ENCODE data around the gene CD22.
"Not testable (repeated sequence)": the region's sequence is repeated elsewhere in the genome, so short reads cannot be mapped to it uniquely, and the experiment has no call there.

Gene CD22

DNA sequence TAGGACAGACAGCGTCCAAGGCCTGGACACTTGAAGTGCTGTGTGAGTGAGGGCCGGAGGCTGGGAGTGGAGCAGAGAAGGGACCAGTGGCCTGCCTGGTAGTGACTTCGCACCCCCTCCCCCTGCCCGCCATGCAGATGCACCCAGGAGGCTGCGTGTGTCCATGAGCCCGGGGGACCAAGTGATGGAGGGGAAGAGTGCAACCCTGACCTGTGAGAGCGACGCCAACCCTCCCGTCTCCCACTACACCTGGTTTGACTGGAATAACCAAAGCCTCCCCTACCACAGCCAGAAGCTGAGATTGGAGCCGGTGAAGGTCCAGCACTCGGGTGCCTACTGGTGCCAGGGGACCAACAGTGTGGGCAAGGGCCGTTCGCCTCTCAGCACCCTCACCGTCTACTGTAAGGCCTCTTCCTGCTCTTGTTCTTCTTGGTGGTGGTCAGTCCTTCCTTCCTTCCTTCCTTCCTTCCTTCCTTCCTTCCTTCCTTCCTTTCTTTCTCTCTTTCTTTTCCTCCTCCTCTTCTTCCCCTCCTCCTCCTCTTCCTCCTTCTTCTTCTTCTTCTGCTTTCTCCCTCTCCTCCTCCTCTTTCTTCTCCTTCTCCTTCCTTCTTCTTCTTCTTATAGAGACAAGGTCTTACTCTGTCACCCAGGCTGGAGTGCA, 12.7 kb downstream of the CD22 start:
- DNase-seq (ENCODE audit: low spot score), result no peak

DNA sequence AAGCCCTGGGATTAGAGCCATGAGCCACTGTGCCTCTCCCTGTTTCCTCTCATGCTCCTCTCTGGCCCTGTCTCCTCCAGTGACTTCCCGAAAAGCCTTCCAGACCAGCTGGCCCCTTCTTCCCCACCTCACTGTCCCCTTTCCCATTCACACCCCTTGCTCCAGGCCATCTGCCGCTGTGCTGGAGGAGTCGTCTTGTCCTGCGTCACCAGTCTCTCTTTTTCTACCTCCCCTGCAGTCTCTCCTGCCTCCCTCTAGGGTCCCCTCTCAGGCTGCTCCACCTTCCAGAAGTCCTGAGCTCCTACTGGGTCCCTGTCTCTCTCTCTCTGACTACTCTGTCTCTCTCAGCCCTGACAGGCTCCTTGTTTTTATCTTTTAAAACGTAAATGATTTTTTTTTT, 13.4 kb downstream of the CD22 start:
- no peak for DNase-seq (ENCODE audit: low spot score)

DNA sequence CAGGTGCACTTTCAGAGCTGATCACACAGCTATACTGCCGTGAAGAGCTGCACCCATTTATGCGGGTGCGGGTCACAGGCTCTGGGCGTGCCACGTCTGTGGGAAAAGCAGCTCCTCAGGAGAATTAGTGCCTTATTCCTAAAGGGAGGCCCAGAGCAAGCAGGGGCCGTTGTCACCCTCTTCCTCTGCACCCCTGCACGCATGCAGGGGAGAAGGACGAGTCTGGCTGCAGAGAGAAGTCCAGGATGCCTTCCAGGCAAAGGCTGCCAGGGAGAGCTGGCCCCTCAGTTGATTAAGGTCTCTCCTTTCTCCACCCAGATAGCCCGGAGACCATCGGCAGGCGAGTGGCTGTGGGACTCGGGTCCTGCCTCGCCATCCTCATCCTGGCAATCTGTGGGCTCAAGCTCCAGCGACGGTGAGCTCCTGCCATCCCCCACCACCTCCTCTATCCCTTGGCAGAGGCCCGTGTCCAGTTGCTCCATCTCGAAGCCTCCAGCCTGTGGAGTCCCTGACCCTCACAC, 15.6 kb downstream of the CD22 start:
- DNase-seq (ENCODE audit: low spot score), result no peak

DNA sequence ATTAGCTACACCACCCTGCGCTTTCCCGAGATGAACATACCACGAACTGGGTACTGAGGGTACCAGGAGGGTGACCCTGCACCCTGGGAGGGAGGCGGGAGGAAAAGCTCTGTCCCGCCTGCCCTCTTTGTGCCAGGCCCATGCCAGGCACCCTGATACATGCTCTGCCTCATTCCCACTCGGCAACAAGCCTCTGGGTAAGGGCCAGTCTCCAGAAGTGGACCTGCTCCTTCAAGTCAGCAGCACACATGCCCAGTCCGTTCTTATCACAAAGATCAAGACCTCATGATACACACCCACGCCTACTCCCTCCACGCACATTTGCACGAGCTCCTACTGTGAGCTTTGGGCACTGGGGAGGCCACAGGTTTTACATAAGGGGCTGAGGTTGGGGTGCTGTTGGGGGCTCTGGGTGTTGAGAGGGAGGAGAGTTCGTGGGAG, 16.7 kb downstream of the CD22 start:
- DNase-seq (ENCODE audit: low spot score), result no peak

DNA sequence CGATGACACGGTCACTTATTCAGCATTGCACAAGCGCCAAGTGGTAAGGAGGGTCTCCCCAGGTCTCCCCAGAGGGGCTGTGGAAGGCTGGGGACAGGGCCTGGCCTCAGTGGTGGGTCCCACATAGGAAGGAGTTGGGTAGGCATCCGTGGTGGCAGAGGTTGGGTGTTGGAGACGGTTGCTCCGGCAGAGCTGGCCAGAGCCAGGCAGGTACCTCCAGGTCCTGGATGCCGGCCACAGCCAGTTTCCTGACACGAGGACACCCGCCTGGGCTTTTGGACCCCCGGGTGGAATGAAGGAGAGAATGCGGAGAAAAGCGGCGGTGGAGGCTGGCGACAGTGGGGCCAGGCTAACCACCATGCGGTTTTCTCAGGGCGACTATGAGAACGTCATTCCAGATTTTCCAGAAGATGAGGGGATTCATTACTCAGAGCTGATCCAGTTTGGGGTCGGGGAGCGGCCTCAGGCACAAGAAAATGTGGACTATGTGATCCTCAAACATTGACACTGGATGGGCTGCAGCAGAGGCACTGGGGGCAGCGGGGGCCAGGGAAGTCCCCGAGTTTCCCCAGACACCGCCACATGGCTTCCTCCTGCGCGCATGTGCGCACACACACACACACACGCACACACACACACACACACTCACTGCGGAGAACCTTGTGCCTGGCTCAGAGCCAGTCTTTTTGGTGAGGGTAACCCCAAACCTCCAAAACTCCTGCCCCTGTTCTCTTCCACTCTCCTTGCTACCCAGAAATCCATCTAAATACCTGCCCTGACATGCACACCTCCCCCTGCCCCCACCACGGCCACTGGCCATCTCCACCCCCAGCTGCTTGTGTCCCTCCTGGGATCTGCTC, 17.4 kb downstream of the CD22 start:
- no peak for DNase-seq (ENCODE audit: low spot score)

DNA sequence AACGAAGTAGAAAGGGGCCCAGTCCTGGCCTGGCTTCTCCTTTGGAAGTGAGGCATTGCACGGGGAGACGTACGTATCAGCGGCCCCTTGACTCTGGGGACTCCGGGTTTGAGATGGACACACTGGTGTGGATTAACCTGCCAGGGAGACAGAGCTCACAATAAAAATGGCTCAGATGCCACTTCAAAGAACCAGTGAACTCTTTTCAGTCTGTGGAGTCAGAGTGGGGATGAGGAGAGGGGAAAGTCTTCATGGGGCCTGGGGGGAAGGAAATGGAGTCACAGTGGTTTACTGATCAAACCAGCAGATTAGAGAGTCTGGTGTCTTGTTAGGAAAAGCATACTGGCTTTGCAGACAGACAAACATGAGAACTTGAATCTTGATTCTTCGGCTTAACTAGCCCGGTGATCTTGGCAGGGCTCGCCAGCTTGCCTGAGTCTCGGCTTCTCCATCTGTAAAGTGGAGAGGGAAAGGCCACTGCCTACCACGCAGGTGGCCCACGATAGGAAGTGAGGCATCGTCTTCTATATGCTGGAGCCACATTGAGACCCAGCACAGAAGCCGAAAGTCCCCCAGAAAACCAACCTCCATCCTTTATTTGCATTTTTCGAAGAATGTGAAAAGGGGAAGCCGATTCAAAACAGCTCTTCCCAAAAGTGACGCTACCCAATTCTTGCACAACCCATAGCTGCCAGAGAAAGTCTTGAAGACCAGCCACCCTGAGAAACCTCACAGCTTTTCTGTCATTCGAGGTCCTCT, 18.4 kb downstream of the CD22 start, which contains the start of gene FFAR1:
FFAR1 (plus strand) TSS at position 732 of the 759 bp plus-strand sequence. CDS start 3,650 bp downstream, outside the sequence.
- DNase-seq (ENCODE audit: low spot score), result no peak

DNA sequence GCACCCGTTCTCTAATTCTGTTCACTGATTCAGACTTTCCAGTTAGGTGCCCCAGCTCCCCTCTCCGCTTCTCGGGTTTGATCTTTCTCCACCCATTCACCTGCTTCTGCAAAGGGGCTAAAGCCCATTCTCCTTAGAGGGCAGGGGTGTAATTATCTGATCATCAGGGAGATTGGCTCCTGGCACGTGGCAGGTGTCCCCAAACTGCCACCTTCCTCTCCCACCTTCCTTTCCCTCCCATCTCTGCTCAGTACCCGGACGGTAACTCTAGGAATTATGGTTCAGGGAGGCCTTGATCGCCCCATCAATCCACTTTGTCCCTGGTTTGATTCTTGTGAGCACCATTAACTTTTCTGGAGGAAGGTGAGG, 18.9 kb downstream of the CD22 start:
- DNase-seq (ENCODE audit: low spot score), result no peak

DNA sequence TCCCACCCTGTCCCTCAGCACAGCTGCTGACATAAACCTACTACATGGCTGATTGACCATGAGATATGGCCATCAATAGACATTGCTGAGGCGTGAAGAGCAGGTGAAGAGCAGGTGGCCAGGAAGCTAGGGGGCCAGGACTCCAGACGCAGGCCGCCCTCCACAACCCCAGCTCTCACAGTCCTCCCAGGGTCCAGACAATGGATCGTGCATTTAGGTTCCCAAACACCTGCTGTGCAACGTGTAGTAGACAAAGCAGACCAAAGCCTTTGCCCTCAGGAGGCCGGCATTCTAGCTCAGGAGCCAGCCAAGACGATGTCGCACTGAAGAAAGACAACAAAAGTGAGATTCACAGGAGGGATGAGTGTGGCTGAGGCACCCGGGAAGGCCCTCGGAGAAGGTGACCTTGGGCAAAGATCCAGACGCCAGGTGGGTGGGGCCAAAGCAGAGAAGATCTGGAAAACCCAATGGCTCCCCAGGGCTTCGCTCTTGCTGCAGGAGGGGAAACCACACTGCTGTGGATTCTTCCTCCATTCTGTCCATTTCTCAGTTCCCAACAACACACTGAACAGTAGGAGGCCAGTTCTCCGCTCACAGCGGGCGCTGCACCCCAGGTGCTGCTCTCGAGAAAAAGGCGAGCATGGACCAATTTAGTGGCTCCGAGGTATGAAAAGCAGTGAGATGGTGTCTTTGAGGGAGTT, 20.1 kb downstream of the CD22 start:
- no peak for DNase-seq (ENCODE audit: low spot score)

DNA sequence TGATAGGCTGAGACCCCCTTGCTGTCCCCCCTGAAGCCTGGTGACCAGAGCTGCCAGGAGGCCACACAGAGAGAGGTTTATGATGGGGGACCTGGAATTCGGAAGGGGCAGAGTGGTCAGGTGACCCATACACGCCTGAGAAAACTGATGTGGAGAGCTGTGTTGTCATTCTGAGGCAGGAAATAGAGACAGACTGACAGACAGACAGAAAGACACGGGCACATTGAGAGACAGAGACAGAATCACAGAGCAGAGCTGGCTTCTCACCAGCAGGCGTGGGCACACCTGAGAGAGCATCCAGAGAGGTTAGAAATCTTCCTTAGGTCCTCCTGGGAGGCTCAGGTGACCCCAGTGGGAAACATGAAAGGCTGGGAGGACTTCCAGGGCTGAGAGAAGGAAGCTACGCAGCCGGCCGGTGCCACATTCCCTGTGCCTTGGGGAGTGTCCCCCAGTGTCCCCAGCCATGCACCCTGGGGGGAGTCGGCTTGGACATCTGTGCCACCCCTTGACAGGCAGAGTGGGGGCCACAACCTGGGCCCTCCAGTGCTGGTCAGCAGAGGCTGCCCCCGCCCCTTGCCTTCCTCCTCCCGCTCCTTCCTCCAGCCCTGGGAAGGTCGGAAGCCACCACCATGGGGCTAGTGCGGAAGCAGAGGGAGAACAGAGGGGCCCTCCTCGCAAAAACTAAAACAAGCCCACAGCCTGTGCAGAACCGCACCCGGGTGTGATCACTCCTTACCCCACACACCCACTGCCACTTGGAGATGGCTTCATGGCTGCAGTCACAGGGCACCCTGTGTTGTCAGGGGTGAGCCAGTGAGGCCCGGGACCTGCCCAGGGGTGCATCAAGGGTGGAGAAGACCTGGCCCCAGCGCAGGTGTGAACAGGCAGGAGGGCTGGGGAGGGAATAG, 20.9 kb downstream of the CD22 start:
- no peak for DNase-seq (ENCODE audit: low spot score)

DNA sequence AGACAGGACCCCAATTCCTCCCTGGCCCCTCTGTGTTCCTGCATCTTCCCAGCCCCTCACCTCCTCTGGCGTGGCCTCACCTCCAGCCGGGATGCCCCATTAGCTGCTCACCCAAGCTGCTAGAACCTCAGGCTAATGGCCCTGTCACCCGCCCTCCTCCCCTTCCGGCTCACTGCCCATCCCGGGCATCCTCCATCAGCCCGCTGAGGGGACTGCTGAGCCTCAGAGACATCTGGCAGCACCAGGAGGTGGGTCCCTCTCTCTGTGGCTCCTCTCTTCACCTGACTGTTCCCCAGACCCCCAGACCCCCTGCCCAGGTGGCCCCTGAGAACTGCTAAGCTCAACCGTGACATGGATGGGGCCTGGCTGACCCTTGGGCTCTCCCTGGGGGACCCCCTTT, 21.6 kb downstream of the CD22 start:
- DNase-seq (ENCODE audit: low spot score), result no peak

DNA sequence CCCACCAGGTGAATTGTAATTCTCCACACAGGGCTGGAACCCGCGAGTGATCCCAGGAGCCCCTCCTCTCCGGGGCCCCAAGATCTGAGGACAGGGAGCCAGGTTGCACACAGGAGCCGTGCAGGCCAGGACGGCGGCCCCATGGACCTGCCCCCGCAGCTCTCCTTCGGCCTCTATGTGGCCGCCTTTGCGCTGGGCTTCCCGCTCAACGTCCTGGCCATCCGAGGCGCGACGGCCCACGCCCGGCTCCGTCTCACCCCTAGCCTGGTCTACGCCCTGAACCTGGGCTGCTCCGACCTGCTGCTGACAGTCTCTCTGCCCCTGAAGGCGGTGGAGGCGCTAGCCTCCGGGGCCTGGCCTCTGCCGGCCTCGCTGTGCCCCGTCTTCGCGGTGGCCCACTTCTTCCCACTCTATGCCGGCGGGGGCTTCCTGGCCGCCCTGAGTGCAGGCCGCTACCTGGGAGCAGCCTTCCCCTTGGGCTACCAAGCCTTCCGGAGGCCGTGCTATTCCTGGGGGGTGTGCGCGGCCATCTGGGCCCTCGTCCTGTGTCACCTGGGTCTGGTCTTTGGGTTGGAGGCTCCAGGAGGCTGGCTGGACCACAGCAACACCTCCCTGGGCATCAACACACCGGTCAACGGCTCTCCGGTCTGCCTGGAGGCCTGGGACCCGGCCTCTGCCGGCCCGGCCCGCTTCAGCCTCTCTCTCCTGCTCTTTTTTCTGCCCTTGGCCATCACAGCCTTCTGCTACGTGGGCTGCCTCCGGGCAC, 22.6 kb downstream of the CD22 start:
- no peak for DNase-seq (ENCODE audit: low spot score)

DNA sequence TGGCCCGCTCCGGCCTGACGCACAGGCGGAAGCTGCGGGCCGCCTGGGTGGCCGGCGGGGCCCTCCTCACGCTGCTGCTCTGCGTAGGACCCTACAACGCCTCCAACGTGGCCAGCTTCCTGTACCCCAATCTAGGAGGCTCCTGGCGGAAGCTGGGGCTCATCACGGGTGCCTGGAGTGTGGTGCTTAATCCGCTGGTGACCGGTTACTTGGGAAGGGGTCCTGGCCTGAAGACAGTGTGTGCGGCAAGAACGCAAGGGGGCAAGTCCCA, 23.1 kb downstream of the CD22 start:
- no peak for DNase-seq (ENCODE audit: low spot score)

DNA sequence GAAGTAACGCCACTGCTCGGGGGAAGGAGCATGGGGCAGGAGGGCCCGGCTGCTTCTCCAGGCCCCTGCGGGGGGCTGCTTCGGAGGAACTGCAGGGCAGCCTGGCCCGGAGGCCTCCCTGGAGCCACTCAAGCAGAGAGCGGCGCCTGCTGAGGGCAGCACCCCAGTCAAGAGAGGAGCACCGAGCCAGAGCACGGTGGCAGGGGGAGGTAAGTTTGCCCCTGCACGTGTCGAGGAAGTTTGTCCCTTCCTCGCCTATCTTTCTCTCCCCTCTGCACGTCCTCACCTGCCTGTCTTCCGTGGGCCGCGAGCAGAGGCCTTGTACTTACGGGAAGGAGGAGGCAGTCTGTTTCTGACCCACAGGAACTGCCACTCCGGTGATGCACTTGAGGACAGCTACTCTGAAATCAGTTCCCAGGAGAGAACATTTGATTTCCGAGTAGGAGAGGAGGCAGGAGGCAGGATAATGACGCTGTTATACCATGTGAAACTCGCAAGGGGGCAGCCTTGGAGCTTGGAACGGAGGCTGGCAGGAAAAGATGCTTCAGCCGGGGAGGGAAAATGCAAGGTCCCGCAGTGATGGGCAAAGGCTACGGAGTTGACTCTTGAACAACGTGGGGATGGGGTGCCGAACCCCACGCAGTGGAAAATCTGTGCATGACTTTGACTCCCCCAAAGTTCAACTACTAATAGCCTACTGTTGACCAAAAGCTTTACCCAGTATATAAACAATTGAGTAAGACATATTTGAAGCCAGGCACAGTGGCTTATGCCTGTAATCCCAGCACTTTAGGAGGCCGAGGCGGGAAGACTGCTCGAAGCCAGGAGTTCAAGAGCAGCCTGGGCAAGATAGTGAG, 23.7 kb downstream of the CD22 start:
- DNase-seq (ENCODE audit: low spot score), result peak; percentile 89

DNA sequence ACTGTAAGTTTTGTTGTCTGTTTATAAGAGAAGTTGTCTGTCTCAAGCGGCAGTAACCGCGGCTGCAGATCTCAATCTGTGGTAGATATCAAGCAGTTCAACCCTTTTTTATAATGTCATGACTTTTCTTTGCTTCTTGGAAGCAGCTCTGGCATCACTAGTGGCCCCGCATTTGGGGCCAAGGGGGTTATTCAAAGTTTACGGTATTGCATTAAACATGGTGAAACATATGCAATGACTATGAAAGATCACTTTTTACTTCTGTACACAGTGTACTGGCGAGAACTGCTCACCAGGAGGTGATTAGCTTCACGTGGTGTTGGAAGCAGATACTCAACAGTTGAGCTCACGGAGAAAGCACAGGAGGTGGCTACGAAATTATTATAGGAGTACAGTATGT, 24.6 kb downstream of the CD22 start:
- DNase-seq (ENCODE audit: low spot score), result no peak

DNA sequence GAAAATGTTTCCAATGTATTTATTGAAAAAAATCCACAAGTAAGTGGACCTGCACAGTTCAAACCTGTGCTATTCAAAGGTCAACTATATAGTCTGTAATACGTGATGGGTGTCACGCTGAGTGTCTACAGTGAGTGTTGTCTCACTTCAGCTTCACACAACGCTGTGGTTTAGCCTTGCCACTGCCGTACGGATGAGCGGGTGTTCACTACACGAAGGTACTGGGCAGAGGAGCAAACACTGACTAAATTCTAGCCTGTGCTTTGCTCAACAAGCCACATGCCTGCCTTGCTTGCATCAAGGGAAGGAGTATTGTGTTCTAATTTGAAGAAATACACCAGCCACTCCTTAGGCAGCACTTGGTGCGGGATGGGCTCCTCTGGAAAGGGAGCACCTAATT, 25.9 kb downstream of the CD22 start:
- no peak for DNase-seq (ENCODE audit: low spot score)

DNA sequence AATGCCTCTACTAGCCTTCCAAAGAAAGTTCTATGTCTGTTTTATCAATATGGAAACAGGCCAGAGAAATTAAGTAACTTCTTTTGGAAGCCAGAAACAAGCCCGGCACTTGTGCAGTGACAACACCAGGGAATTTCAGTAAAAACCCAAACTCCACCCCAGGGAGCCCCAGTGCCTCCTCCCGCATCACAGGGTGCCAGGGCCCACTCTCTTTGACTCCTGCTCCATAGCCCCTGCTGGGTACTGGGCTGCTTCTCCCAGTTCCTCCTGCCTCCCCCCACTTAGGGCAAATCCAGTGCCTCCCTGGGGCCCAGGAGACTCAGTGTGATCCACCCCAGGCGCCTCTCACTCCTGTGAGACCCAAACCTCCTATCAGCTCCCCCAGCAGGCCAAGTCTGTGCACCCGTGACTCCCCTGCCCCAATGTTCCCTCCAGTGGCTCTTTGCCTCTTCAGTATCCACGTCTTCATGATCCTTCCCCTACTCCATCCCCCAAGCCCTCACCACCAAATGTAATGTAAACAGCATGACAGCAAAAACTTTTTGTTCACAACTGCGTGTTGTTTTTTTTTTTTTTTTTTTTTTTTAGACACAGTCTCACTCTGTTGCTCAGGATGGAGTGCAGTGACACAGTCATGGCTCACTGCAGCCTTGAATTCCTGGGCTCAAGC, 26.9 kb downstream of the CD22 start:
- no peak for DNase-seq (ENCODE audit: low spot score)

DNA sequence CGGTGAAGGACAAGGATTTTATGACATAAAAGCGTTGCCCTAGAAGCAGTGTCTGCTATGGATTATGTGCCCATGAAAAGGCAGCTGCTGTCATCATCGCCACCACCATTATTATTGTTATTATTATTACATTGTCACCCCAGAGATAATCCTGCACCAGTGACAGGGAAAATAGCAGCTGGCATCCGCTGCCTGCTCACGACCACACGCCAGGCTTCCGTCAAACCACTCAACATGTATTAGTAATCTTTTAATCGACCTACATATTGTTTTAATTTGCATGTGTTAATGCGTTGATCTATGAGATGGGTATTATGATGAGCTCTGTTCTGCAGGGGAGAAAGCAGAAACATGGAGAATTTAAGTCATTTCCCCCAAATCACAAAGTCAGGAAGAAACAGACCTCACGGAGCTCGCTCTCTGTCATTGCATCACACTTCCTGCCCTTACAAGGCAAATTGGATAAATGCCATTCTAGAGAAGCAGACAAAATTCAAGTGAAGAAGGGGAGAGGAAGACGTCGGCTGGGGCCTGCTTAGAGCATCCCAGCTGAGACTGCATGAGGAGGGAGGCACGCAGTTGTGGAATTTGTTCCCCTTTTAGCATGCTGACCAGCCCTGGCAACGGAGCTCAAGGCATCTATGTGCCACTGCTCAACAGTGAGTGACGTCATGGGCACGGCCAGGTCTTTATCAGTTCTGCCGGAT, 29.0 kb downstream of the CD22 start, which contains the start of gene FFAR3:
FFAR3 (plus strand) TSS at position 594 of the 707 bp plus-strand sequence. CDS start 431 bp downstream, outside the sequence.
- DNase-seq (ENCODE audit: low spot score), result no peak

DNA sequence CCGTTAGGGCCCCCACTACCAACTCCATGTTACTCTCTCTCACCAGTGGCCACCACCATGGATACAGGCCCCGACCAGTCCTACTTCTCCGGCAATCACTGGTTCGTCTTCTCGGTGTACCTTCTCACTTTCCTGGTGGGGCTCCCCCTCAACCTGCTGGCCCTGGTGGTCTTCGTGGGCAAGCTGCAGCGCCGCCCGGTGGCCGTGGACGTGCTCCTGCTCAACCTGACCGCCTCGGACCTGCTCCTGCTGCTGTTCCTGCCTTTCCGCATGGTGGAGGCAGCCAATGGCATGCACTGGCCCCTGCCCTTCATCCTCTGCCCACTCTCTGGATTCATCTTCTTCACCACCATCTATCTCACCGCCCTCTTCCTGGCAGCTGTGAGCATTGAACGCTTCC, 29.8 kb downstream of the CD22 start:
- DNase-seq (ENCODE audit: low spot score), result not testable (repeated sequence)
